Transverse colon (tissue), 4 donors: Measurements from ENCODE around the gene RBBP8NL.

Experiments used
- CTCF ChIP-seq, 5 experiments: fragments of 200-600 bp in 3 of 5; fragments of 450-650 bp in 2 of 5; sonication (generic) in 3 of 5; IDR thresholded peaks; 1 replicate in 2 of 5; 2 replicates in 3 of 5; pipeline ENCODE4 v1.5.1; 2016 to 2017; ENCODE audit warnings: antibody characterized with exemption in 5 of 5, inconsistent platforms in 3 of 5, mild to moderate bottlenecking in 2 of 5, moderate library complexity in 1 of 5
- POLR2AphosphoS5 ChIP-seq, 3 donors: sonication (generic); formaldehyde crosslinking; IDR thresholded peaks; one replicate each; pipeline ENCODE4 v1.6.1; 2016; ENCODE audit warnings: antibody characterized with exemption in 3 of 3

- no peak for TF ChIP-seq CTCF (IDR thresholded peaks at IDR 0.05)
- TF ChIP-seq POLR2AphosphoS5 (IDR thresholded peaks at IDR 0.05): no peak
Measured at GRCh38 chr20:62475027-62475771, 47.9 kb upstream of the RBBP8NL start.
